Transverse colon (tissue), 4 donors: ENCODE data around the gene AFM. TPM values are rescaled to one million over a fixed set of nuclear protein-coding genes. Genes with fewer than 3 reads are reported as not detected.

Source experiments
- DNase-seq: peaks from one replicate; pipeline ENCODE4 v3.0.0-alpha.2; 2019
- H3K27ac ChIP-seq, 4 donors: fragments of 200-600 bp; sonication (generic); 2 replicates each; pipeline ENCODE4 v1.5.1; 2016 to 2018; ENCODE audit warnings: inconsistent platforms in 4 of 4
- H3K27me3 ChIP-seq: fragments of 200-600 bp; sonication (generic); 2 replicates; pipeline ENCODE4 v1.5.1; 2017; ENCODE audit warnings: inconsistent platforms
- H3K36me3 ChIP-seq, 4 donors: fragments of 200-600 bp; sonication (generic); 2 replicates each; pipeline ENCODE4 v1.5.1; 2017 to 2019; ENCODE audit warnings: inconsistent platforms in 4 of 4
- H3K4me1 ChIP-seq, 4 donors: fragments of 200-600 bp; sonication (generic); 2 replicates each; pipeline ENCODE4 v1.5.1; 2017 to 2020; ENCODE audit warnings: inconsistent platforms in 4 of 4
- H3K4me3 ChIP-seq, 4 donors: fragments of 200-600 bp; sonication (generic); 1 replicate in 1 of 4; 2 replicates in 3 of 4; pipeline versions ENCODE4 v1.5.1 to v1.6.1; 2017 to 2019; ENCODE audit warnings: inconsistent platforms in 4 of 4
- H3K9me3 ChIP-seq, 2 donors: fragments of 200-600 bp; sonication (generic); 2 replicates each; pipeline ENCODE4 v1.5.1; 2017 to 2019; ENCODE audit warnings: inconsistent platforms in 2 of 2
- EP300 ChIP-seq: sonication (generic); formaldehyde crosslinking; IDR thresholded peaks from one replicate; pipeline ENCODE4 v1.6.1; 2017; ENCODE audit warnings: antibody characterized with exemption, low read depth
- POLR2A ChIP-seq: fragments of 450-650 bp; IDR thresholded peaks from one replicate; pipeline ENCODE4 v1.6.1; 2016; ENCODE audit warnings: antibody characterized with exemption, mild to moderate bottlenecking, moderate library complexity
- POLR2AphosphoS5 ChIP-seq, 3 donors: sonication (generic); formaldehyde crosslinking; IDR thresholded peaks; one replicate each; pipeline ENCODE4 v1.6.1; 2016; ENCODE audit warnings: antibody characterized with exemption in 3 of 3
- WGBS, 2 donors: methylation state at CpG; one replicate each; pipeline ENCODE4 v1.1.5; 2018; ENCODE audit warnings: low coverage in 1 of 2; 5-methylcytosine and 5-hydroxymethylcytosine counted together
- in situ Hi-C, 4 donors: fragments of 200-750 bp; cut with MboI; loops; one replicate each; pipeline versions ENCODE4 v1.15.0 to v1.15.1; 2017; ENCODE audit warnings: low sequenced_read_pairs in 3 of 4, low pct_ligation_motif_present in 1 of 4, low pct_unique_long_range_greater_than_20kb in 1 of 4
- intact Hi-C: fragments of 100-400 bp; cut with DNase I; formaldehyde crosslinking; loops from one replicate; pipeline ENCODE4 v1.15.1; 2023; ENCODE audit warnings: low total_unique reads
- total RNA-seq, 4 donors: library from RNA; depleted of rRNA; stranded (reverse); fragments of >200 nt; gene quantifications; one replicate each; pipeline ENCODE4 v1.1.0, GENCODE V29; 2016
- TF ChIP-seq, protein P1 (sequence below), 5 experiments: fragments of 200-600 bp in 3 of 5; fragments of 450-650 bp in 2 of 5; sonication (generic) in 3 of 5; IDR thresholded peaks; 1 replicate in 2 of 5; 2 replicates in 3 of 5; pipeline ENCODE4 v1.5.1; 2016 to 2017; ENCODE audit warnings: antibody characterized with exemption in 5 of 5, inconsistent platforms in 3 of 5, mild to moderate bottlenecking in 2 of 5, moderate library complexity in 1 of 5

The AFM gene
- total RNA-seq, 4 donors from 2014 or later = not detected

DNA sequence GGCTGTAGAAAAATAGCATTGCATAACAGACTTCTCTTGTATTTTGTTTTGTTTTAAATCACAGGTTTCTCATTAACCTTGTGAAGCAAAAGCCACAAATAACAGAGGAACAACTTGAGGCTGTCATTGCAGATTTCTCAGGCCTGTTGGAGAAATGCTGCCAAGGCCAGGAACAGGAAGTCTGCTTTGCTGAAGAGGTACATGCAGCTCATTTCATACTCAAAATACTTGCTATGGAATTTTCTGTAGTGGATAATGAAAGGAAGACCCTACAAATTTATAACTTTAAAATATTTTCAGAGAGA, 27.9 kb upstream of the AFM start:
- no peak for DNase-seq
- Histone ChIP-seq H3K4me3 (no peak overlapping the region), H3K27me3 (no peaks in the 10 kb centered on the region), H3K9me3 (no peaks in the 10 kb centered on the region), H3K36me3 (no peaks in the 10 kb centered on the region), H3K4me1 (peaks cover 0 to 12% (median 5%) of the 10 kb centered on the region in 4 donors), H3K27ac (no peak overlapping the region)
- TF ChIP-seq EP300 (no peak), POLR2AphosphoS5 (IDR thresholded peaks at IDR 0.05) (no peak), POLR2A (no peak)
- TF ChIP-seq, protein P1, sequence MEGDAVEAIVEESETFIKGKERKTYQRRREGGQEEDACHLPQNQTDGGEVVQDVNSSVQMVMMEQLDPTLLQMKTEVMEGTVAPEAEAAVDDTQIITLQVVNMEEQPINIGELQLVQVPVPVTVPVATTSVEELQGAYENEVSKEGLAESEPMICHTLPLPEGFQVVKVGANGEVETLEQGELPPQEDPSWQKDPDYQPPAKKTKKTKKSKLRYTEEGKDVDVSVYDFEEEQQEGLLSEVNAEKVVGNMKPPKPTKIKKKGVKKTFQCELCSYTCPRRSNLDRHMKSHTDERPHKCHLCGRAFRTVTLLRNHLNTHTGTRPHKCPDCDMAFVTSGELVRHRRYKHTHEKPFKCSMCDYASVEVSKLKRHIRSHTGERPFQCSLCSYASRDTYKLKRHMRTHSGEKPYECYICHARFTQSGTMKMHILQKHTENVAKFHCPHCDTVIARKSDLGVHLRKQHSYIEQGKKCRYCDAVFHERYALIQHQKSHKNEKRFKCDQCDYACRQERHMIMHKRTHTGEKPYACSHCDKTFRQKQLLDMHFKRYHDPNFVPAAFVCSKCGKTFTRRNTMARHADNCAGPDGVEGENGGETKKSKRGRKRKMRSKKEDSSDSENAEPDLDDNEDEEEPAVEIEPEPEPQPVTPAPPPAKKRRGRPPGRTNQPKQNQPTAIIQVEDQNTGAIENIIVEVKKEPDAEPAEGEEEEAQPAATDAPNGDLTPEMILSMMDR (IDR thresholded peaks at IDR 0.05) = no peak
- intact Hi-C loops (loop anchor here (10.0 kb wide), 1 partner anchor 1449 kb away; no protein-coding TSS in a partner anchor), in situ Hi-C loops (no loop called here)

GRCh38 chr4:73454920-73455319, 26.6 kb upstream of the AFM start:
- Histone ChIP-seq H3K4me3 (no peak overlapping the region), H3K27ac (no peak overlapping the region), H3K4me1 (peaks cover 0 to 12% (median 5%) of the 10 kb centered on the region in 4 donors), H3K27me3 (no peaks in the 10 kb centered on the region), H3K36me3 (no peaks in the 10 kb centered on the region), H3K9me3 (no peaks in the 10 kb centered on the region)
- no peak for DNase-seq
- in situ Hi-C loops = no loop called here
- WGBS, 2 donors = 76 to 88% methylated on average over 3 of the region's 3 CpGs
- intact Hi-C loops = loop anchor here (10.0 kb wide), 1 partner anchor 1450 kb away; no protein-coding TSS in a partner anchor
- no peak for TF ChIP-seq POLR2A
- no peak for TF ChIP-seq EP300
- TF ChIP-seq POLR2AphosphoS5 (IDR thresholded peaks at IDR 0.05) = no peak
- TF ChIP-seq, protein P1 (IDR thresholded peaks at IDR 0.05) = no peak

GRCh38 chr4:73456177-73457022, 25.1 kb upstream of the AFM start:
- Histone ChIP-seq H3K36me3 (no peaks in the 10 kb centered on the region), H3K4me1 (peaks cover 0 to 12% (median 5%) of the 10 kb centered on the region in 4 donors), H3K9me3 (no peaks in the 10 kb centered on the region), H3K4me3 (no peak overlapping the region), H3K27ac (no peak overlapping the region), H3K27me3 (no peaks in the 10 kb centered on the region)
- intact Hi-C loops = loop anchor here (10.0 kb wide), 1 partner anchor 1452 kb away; no protein-coding TSS in a partner anchor
- in situ Hi-C loops = no loop called here
- WGBS, 2 donors = 79 to 82% methylated on average over 4 of the region's 5 CpGs
- DNase-seq = no peak
- TF ChIP-seq, protein P1 (IDR thresholded peaks at IDR 0.05) = no peak
- TF ChIP-seq POLR2A = no peak
- TF ChIP-seq EP300 = no peak
- TF ChIP-seq POLR2AphosphoS5 (IDR thresholded peaks at IDR 0.05) = no peak

GRCh38 chr4:73458184-73459047, 23.1 kb upstream of the AFM start:
- Histone ChIP-seq H3K27ac (no peak overlapping the region), H3K36me3 (no peaks in the 10 kb centered on the region), H3K9me3 (no peaks in the 10 kb centered on the region), H3K27me3 (no peaks in the 10 kb centered on the region), H3K4me1 (peaks cover 0 to 8% (median 3%) of the 10 kb centered on the region in 4 donors), H3K4me3 (no peak overlapping the region)
- TF ChIP-seq, protein P1 (IDR thresholded peaks at IDR 0.05) = no peak
- TF ChIP-seq EP300 (no peak), POLR2A (no peak), POLR2AphosphoS5 (IDR thresholded peaks at IDR 0.05) (no peak)
- intact Hi-C loops (loop anchor here (10.0 kb wide), 1 partner anchor 1454 kb away; no protein-coding TSS in a partner anchor), in situ Hi-C loops (no loop called here)
- no peak for DNase-seq
- 75 to 81% methylated on average over 4 of the region's 4 CpGs for WGBS, 2 donors
